ENCODE results near the gene MICALL2.
A peak's percentile ranks its signal among the peaks of the same experiment; 100 is the strongest.

Gene MICALL2

DNA sequence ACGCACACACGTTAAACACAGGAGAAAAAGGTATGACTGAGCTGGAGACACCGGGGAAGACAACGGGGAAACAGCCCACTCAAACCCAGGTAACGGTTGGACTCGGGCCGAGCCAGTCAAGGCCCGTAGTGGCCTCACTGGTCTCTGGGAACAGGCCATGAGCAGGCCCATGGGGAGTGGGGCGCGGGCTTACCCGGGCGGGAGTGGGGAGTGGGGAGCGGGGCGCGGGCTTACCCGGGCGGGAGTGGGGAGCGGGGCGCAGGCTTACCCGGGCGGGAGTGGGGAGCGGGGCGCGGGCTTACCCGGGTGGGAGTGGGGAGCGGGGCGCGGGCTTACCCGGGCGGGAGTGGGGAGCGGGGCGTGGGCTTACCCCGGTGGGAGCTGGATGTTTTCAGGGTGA lies 33.4 kb upstream of the MICALL2 start:
- no peak for DNase-seq

DNA sequence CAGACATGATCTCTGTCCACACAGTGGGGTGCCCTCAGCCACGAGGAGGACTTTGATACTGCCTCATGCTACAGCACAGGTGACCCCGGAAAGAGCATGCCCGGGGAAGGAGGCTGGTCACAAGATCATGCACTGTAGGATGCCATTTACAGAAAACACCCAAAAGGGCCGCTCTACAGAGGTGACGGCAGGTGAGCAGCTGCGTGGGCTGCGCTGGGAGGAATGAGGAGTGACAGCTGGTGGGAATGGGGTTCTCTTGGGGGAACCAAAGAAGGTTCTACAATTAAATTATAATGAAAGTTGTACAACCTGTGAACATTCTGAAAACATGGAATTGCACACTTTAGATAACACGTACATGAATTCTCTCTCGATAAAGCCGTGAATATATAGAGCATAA lies 33.0 kb upstream of the MICALL2 start:
- no peak for DNase-seq

DNA sequence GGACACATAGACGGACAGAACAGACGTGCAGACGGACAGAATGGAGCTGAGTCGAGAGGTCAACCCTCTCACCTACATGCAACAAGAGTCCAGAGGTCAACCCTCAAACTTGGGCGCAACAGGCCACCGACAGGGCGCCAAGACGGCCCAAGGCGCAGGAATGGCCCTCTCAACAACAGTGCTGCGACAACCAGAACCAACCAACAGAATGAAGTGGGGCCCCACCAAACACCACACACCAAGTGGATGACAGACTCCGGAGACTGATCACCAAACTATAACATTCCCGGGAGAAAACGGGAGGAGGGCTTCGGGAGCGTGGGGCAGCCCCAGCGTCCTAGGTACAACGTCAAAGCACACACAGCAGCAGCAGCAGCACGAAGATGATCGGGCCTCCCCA lies 31.6 kb upstream of the MICALL2 start:
- DNase-seq, result no peak

DNA sequence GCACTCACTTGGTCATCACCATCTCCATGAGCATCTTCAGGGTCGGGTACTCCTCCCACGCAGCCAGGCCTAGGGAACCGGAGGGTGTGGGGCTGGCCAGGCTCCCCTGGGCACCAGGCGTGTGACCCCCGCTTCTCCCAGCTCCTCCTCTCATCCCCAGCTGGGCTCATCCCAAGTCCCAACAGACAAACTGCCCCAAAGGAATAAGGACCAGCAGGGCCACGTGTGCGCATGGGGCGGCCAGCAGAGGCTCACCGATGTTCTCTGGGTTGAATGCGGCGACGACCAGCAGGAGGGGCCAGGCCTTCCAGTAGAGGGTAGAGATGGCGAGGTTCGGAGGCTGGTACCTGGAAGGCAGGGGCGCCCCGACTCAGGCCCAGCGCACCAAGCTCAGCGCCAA lies 30.1 kb upstream of the MICALL2 start:
- DNase-seq, result no peak

DNA sequence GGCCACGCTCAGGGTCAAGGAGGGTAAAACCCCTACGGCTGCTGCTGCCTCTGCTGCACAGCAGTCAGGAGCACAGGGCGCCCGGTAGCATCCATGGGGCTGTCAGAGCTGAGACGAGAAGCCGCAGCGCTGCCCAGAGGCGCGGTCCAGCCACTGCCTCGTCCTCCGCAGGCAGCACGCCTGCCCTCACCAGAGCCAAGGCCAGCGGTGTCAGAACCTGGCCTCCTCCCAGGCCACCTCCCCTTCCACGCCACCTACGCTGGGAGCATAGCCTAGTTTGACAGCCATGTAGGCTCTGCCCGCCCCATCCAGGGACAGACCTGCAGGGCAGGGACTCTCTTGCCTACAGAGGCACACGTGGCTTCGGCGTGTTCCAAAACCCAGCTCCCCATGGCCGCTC lies 28.7 kb upstream of the MICALL2 start:
- DNase-seq, result no peak

- no peak for DNase-seq
Observed at GRCh38 chr7:1487466-1487865, 28.2 kb upstream of the MICALL2 start.

DNA sequence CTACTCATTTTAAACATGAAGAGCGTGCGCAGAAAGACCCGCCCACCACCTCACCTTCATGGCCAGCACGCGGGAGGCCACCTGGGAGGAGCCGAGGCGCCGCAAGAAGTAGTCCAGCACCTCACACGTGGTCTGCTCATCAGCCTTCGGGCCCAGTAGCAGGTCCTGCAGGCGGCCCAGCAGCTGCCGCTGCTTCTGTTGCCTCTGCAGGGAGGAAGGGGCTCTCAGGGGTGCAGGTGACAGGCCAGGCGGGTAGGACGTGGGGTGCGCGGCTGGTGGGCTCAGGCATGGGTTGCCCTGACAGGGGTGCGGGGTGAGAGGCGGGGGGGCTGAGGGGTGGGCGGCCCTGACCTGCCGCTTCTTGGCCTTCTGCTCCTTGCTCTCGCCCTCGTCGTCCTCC lies 27.3 kb upstream of the MICALL2 start:
- no peak for DNase-seq

DNA sequence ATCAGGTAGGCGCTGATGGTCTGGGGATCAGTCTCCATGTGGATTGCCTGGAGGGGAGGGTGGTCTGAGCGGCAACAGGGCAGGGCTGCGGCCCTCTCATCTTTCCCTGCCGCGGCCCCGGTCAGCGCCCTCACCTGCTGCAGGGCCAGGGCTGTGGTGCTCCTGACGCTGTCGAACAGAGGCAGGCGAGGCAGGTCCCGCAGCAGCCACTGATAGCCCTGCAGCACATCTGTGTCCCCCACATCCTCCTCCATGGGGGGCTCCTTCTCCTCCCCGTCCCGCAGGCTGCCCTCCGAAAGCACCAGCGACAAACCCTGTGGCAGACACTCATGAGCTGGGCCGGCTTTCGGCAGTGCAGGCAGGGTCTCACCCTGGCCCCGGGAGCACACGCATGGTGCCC lies 25.9 kb upstream of the MICALL2 start:
- DNase-seq, result no peak

GRCh38 chr7:1484569-1484968 lies 25.3 kb upstream of the MICALL2 start:
- DNase-seq, result no peak

DNA sequence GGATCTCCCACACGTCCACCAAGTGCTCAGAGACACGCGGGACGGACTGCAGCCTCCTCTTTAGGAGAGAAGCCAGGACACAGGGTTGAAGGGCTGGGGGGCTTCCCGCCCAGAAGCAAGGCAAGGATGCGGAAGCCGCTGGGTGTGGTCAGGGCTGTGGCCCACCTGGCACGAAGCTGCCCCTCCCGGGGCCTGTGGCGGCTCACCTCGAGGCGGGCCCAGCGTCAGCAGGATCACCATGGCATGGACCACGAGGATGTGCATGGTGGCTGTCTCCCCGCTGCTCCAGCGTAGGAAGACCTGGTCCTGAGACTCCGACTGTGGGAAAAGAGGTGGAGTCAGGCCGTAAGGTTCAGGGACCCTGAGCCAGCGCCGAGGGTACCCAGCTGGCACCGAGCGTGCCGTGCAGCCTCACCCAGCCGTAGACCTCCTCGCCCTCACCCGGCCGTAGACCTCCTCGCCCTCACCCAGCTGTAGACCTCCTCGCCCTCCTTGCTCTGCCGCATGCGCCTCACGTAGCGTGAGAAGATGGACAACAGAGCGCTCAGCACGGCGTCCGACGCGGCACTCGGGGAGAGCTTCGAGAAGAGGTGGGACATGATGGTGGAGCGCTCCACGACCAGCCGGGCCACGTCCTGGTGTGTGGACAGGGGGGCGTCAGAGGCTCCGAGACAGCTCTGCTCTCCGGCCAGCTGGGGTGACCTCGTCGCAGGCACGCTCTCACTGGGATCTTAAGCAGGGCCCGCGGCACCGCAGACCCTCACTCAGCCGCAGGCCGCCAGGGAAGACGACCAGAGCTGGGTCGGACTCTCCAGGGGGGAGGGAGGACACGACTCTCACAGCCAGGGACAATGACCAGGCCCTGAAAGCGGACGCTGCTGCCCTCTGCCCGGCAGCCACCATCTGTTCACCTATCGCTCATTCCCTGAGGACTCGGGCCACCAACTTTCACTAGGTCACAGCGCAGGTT lies 24.6 kb upstream of the MICALL2 start:
- no peak for DNase-seq

DNA sequence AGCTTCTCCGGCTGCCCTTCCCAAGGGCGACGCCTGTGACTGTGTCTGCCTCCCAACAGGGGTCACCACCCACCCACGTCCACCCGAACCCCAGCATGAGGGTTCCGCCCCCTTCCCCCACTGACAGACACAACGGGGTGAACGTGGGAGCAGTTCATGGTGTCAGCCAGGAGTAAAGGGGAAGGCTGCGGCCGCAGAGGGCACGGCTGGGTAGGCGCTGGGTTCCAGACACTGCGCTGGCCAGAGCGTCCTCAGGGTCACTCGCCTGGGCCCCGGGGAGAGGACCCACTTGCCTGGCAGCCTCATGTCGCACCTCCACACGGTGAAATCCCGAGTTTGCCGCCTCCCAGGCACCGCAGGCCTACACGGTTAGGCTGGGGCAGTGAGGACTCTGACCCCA lies 23.8 kb upstream of the MICALL2 start:
- DNase-seq, result no peak

GRCh38 chr7:1481300-1481699 lies 22.0 kb upstream of the MICALL2 start:
- no peak for DNase-seq

- DNase-seq, result no peak
Observed at GRCh38 chr7:1480670-1481069, 21.4 kb upstream of the MICALL2 start.

DNA sequence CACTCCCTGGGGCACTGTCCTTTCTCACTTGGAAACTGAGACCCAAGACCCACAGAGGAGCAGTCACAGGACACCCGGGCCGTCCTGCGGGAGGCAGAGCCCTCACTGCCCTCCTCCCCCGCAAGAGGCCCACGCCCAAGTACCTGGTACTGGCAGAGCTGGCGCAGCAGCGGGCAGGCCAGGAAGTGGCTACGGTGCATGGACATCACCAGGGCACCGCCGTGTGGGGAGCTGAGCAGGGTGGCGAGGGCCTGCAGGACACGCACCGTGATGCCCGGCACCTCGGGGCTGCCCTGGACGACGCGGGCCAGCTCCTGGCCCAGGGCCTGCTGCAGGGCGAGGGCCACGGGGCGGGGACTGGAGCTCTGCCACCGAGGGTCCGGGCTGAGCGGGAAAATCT lies 20.0 kb upstream of the MICALL2 start:
- DNase-seq, result no peak

DNA sequence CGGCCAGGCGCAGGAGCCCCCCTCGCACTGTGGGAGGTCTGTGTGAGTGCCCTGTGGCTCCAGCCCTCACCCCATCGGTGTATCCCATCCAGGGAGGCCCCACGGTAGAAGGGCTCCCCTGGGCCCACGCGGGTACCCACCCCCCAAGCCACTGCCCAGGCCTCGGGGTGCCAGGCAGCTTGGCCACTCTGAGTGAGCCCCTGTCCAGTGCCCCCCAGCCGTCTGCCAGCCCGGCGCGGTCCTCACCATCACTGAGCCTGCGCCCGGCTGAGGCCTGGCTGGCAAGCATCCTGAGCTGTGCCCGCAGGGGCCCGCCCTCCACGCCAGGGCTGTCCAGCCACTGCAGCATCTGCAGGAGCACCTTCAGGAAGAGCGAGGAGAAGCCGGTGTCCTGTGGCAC lies 19.2 kb upstream of the MICALL2 start:
- no peak for DNase-seq

DNA sequence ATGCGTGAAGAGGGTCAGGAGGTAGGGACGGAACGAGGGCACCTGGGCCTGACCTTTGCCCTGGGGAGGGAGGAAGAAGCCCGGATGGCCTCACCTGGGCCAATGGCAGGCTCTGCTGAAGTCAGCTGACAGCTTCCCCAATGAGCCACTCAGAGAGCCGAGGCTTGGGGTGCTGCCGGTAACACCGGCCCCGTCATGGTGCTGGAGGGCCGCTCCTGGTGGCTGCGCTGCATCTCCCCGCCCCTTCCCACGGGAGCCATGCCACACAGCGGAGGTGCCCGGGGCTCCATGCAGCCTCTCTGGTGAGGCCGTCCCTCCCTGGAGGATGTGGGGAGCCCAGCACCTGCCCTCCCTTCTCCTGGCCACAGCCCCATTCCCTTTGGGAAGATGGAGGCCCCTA lies 17.6 kb upstream of the MICALL2 start:
- no peak for DNase-seq

DNA sequence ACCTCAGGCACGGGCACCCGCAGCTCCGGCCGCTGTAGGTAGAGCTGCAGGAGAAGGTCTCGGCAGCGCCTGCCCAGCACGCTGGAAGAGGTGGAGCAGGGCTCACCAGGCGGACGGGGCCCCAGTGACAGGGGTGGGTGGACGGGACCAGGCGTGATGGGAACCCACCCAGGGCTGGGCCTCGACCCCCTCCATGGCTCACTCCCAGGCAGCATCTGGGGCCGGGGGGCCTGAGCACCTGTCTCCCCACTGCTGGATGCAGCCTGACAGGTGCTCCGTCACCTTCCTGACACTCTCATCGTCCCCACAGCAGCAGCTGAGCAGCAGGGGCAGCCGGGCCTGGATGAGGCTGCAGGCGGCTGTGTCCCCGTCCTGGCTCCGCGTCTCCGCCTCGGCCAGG lies 16.7 kb upstream of the MICALL2 start:
- no peak for DNase-seq

DNA sequence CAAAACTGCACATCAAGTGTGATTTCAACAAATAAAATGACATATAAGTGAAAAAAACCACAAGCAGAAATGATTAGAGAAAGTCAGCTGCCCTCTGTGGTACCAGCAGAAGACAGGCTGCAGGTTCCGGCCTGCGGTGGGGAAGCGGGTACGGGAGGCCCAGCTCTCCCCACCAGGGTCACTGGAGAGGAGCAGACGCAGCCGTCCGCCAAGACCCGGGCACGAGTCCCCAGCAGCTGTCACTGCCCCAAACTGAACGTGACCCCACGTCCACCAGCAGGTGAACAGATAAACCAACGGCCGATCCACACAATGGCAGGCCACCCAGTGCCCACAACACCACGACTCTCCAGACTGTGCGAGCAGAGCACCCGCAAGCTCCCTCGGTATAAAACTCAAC lies 16.1 kb upstream of the MICALL2 start:
- no peak for DNase-seq

GRCh38 chr7:1474736-1475135 lies 15.5 kb upstream of the MICALL2 start:
- no peak for DNase-seq

DNA sequence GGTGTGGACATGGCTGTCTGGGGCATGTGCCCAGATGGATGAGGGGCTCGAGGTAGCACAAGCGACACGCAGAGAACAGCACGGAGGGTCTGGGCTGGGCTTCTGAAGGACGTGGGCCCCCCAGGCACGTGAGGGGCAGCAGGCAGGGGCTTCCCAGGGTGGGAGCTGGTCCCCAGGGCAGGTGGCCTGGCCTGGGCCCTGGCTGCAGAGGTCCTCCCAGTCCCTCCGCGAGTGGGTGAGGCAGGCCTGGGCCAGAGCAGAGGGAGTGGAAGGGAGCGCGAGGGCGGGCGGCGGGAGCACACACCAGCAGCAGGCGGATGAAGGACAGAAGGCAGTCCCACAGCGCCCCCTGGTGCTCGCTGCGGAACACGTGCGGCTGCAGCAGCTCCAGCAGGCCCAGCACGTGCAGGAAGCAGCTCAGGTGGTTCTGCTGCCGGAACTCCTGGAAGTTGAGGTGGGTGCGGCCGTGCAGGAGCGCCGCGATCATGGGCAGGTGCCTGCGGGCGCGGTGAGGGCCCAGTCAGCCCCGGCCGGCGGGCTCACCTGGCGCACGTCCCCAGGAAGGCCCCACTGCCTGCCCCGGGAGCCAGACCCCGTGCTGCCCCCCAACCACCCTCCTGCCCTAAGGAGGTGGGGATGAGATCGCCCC lies 14.7 kb upstream of the MICALL2 start:
- peak; percentile 72 to 83 (median 80) for DNase-seq

DNA sequence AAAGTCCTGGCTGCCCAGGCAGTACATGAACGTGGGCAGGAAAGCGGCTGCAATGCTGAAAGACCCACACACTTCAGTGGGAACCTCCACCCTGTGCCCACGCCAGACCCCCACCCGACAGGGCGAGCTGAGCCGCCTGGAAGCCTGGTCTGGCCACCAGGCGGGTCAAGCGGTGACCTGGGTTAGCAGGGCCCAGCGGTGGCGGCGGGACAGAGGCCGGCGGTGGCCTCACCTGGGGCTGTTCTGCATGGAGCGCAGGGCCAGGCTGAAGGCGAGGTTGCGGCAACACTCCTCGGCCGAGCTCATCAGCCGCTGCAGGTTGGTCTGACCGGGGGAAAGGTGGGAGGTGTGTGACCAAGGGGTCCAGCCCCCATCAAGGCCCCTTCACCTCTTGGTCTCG lies 11.6 kb upstream of the MICALL2 start:
- DNase-seq, result no peak

DNA sequence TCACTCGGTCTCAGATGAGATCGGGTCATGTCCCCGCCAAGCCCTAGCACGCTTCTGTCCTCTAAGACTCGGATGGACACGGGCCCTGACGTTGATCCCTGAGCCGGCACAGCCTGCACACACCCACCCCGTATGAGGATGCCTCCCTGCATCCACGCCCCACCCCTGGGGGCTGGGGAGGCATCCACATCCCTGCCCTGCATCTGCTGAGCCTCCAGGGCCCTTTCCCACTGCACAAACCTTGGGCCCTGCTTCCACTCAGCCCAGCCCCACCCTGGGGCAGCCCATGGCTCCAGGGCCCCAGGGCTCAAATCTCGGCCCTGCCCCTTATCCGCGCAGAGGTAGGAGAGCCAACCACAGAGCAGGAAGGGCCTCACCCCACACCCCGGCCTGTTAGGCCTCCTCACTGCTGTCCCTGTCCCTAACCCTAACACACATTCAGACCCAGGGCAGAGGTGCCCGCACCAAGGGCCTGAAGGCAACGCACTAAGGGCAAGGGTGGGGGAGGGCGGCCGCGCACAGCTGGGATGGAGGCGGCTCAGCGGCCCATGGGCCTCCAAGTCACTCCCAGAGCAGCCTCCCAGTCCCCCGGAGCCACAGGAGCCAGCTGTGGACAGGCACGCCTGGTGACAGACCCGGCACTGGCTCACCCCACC lies 9.5 kb upstream of the MICALL2 start:
- DNase-seq, result no peak

DNA sequence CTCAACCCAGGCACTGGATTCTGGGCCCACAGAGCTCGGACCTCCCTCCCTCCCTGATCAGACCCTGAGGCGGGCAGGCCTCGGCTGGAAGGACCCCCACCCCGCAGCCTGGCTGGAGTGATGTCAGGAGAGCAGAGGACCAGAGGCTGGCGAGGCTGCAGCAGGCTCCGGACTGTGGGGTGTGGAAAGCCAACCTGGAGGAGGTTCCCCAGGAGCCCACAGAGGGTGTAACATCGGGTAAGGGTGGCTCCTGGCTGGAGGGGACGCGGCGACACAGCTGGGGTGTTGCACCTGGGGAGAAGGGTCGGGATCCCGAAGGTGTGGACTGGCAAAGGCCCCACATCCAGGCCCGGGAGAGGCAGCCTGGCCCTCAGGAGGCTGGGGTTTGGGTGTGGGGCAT lies 8.9 kb upstream of the MICALL2 start:
- DNase-seq, result no peak

Measured in activated CD4-positive, CD25-positive, alpha-beta regulatory T cell (primary cell).